K562 (cell line): ENCODE results near the gene TIMM9. TPM values are rescaled to one million over a fixed set of nuclear protein-coding genes. Genes with fewer than 3 reads are reported as not detected.

ENCODE experiments used
- ATAC-seq: fragments of 200-7000 bp; cut with Tn5 transposase; 3 replicates; pipeline ENCODE4 v1.9.1; 2020; ENCODE audit warnings: moderate library complexity
- BruUV-seq: library from RNA; stranded (reverse); fragments of 400-500 nt; replicated peaks from 2 replicates; lab custom pipeline; 2021; lab: Mats Ljungman, UMichigan
- CTCF ChIA-PET: fragments of 300-600 bp; formaldehyde crosslinking; extraction: SDS; loops from one replicate; lab custom pipeline; 2021; ENCODE audit warnings: low intra/inter-chr PET ratio; lab: Yijun Ruan, JAX
- POLR2A ChIA-PET: fragments of 300-600, 350-650 bp; sonication (Branson Sonifier 250); formaldehyde crosslinking; extraction: SDS; loops from one replicate; lab custom pipeline; 2021; ENCODE audit warnings: antibody characterized with exemption, inconsistent platforms; lab: Yijun Ruan, JAX
- DNase-seq, 4 experiments: peaks; one replicate each; pipeline versions ENCODE4 v3.0.0 to v3.0.0-alpha.2; 2011 to 2018; ENCODE audit warnings: low spot score in 3 of 4, mixed read lengths in 3 of 4; ENCODE audit errors: extremely low read depth in 1 of 4
- FAIRE-seq: peaks from 2 replicates; lab custom pipeline; 2011; peaks lifted over from hg19 to GRCh38; lab: Jason Lieb, UNC
- H2AFZ ChIP-seq: 2 replicates; pipeline ENCODE4 v1.6.0; 2011; ENCODE audit warnings: low read depth, low read length, control low read depth, inconsistent platforms
- H3K27ac ChIP-seq: fragments of 200-600 bp; 3 replicates; pipeline ENCODE4 v1.8.0; 2011; ENCODE audit warnings: low read depth, mild to moderate bottlenecking, control low read depth, inconsistent platforms, low read length, moderate library complexity, mixed read lengths; ENCODE audit errors: extremely low read depth
- H3K27me3 ChIP-seq, 2 experiments: fragments of 300-600 bp in 1 of 2; 2 replicates in 1 of 2; 3 replicates in 1 of 2; pipeline versions ENCODE4 v1.6.0 to v1.8.0; 2011; ENCODE audit warnings: inconsistent platforms in 2 of 2, low read length in 2 of 2, mild to moderate bottlenecking in 1 of 2, mixed read lengths in 1 of 2, moderate library complexity in 1 of 2; ENCODE audit not compliant: control insufficient read depth in 2 of 2, insufficient read depth in 2 of 2
- H3K36me3 ChIP-seq: fragments of 300-600 bp; 3 replicates; pipeline ENCODE4 v1.8.0; 2011; ENCODE audit warnings: mild to moderate bottlenecking, low read length, inconsistent platforms; ENCODE audit not compliant: control insufficient read depth, insufficient read depth
- H3K4me1 ChIP-seq, 2 experiments: fragments of 200-600 bp in 1 of 2; replicated peaks in 1 of 2; 2 replicates in 1 of 2; 3 replicates in 1 of 2; pipeline versions ENCODE4 v1.5.1 to v1.8.0; 2011; ENCODE audit warnings: inconsistent platforms in 2 of 2, low read length in 2 of 2, mild to moderate bottlenecking in 1 of 2, mixed read lengths in 1 of 2, moderate library complexity in 1 of 2; ENCODE audit not compliant: control insufficient read depth in 2 of 2, insufficient read depth in 2 of 2
- H3K4me2 ChIP-seq: 2 replicates; pipeline ENCODE4 v1.6.1; 2011; ENCODE audit warnings: low read length, control low read depth, inconsistent platforms, mixed read lengths; ENCODE audit not compliant: insufficient read depth
- H3K4me3 ChIP-seq: fragments of 200-600 bp; sonication (generic), shearing (Covaris generic); 2 replicates; pipeline ENCODE4 v1.5.1; 2016; ENCODE audit warnings: control low read depth, inconsistent platforms
- H3K79me2 ChIP-seq: fragments of 200-600 bp; 3 replicates; pipeline ENCODE4 v1.8.0; 2011; ENCODE audit warnings: low read length, inconsistent platforms; ENCODE audit not compliant: control insufficient read depth, insufficient read depth
- H3K9ac ChIP-seq, 2 experiments: 2 replicates each; pipeline versions ENCODE4 v1.6.0 to v1.6.1; 2011; ENCODE audit warnings: low read depth in 2 of 2, low read length in 2 of 2, control low read depth in 1 of 2, inconsistent platforms in 1 of 2, mild to moderate bottlenecking in 1 of 2, mixed read lengths in 1 of 2; ENCODE audit not compliant: insufficient read depth in 1 of 2
- H3K9me1 ChIP-seq: one replicate; pipeline ENCODE4 v1.6.0; 2011; ENCODE audit warnings: inconsistent platforms, mild to moderate bottlenecking, low read length, moderate library complexity; ENCODE audit not compliant: control insufficient read depth, insufficient read depth
- H3K9me3 ChIP-seq: replicated peaks from 2 replicates; pipeline ENCODE4 v1.5.1; 2011; ENCODE audit warnings: low read depth, low read length, inconsistent platforms; ENCODE audit not compliant: control insufficient read depth, insufficient read depth
- H4K20me1 ChIP-seq: replicated peaks from 2 replicates; pipeline ENCODE4 v1.6.1; 2011; ENCODE audit warnings: low read length, inconsistent platforms, mixed read lengths; ENCODE audit not compliant: control insufficient read depth, insufficient read depth
- BDP1 ChIP-seq: IDR thresholded peaks from 3 replicates; pipeline ENCODE4 v1.6.1; 2011; ENCODE audit not compliant: insufficient read length, insufficient read depth
- DIDO1 ChIP-seq: fragments of 450-650 bp; IDR thresholded peaks from 2 replicates; pipeline ENCODE4 v1.6.1; 2016; ENCODE audit warnings: low read depth, missing biosample characterization, missing genetic modification characterization
- RAD21 ChIP-seq, 2 experiments: fragments of 250-450 bp in 1 of 2; fragments of 450-650 bp in 1 of 2; sonication (Bioruptor Pico) in 1 of 2; formaldehyde crosslinking in 1 of 2; IDR thresholded peaks in 1 of 2; conservative IDR thresholded peaks in 1 of 2; 2 replicates each; pipeline versions ENCODE4 v1.4.0 to v1.8.0; 2020 to 2022; ENCODE audit warnings: mild to moderate bottlenecking in 2 of 2, moderate library complexity in 1 of 2
- SIN3B ChIP-seq: fragments of 450-650 bp; IDR thresholded peaks from 2 replicates; pipeline ENCODE4 v1.6.1; 2017; ENCODE audit warnings: low read depth, mild to moderate bottlenecking, moderate library complexity
- WGBS: fragments of 100-300 bp; shearing (Covaris generic); methylation state at CpG from one replicate; pipeline ENCODE4 v1.1.6; 2016; ENCODE audit warnings: low coverage, mixed read lengths; ENCODE audit not compliant: insufficient coverage; ENCODE audit errors: missing lambda C conversion rate; 5-methylcytosine and 5-hydroxymethylcytosine counted together
- in situ Hi-C: fragments of 300-500 bp; cut with MboI; formaldehyde crosslinking; loops from 4 replicates; pipeline ENCODE4 v1.15.0; 2018; ENCODE audit warnings: inconsistent platforms, mixed read lengths
- intact Hi-C: fragments of 100-400 bp; cut with micrococcal nuclease; formaldehyde crosslinking; loops from 2 replicates; pipeline ENCODE4 v1.14.2; 2022
- polyA plus RNA-seq, 8 experiments: library from polyadenylated mRNA; depleted of rRNA in 4 of 8; stranded (reverse) in 5 of 8; unstranded in 3 of 8; fragments of >200 nt; fragmentation: Nextera tagmentation in 2 of 8; fragmentation: Illumina TruSeq in 1 of 8; extraction: Ambion mirVana in 2 of 8; extraction: Trizol in 1 of 8; gene quantifications; 2 replicates each; pipeline versions ENCODE4 v1.2.1 to v1.2.3, GENCODE V29; 2011 to 2014; ENCODE audit warnings: inconsistent platforms in 1 of 8, missing spikeins in 1 of 8
- total RNA-seq, 7 experiments: library from RNA; depleted of rRNA in 6 of 7; stranded (reverse); fragments of >200 nt in 6 of 7; fragmentation: Illumina TruSeq in 2 of 7; extraction: Trizol in 2 of 7; gene quantifications; 2 replicates each; pipeline versions ENCODE4 v1.2.1 to v1.2.3, GENCODE V29; 2011 to 2021; ENCODE audit warnings: low replicate concordance in 1 of 7
- TF ChIP-seq, protein P1 (sequence below): fragments of 450-650 bp; IDR thresholded peaks from one replicate; pipeline ENCODE4 v1.6.1; 2018; ENCODE audit warnings: mild to moderate bottlenecking, moderate library complexity; ENCODE audit not compliant: partially characterized antibody
- TF ChIP-seq, protein P2 (sequence below), 3 experiments: IDR thresholded peaks in 2 of 3; conservative IDR thresholded peaks in 1 of 3; 2 replicates each; pipeline ENCODE4 v1.5.1; 2011 to 2012; ENCODE audit warnings: low read length in 3 of 3, mild to moderate bottlenecking in 3 of 3, control low read depth in 2 of 3, improper control_type of control experiment in 1 of 3, inconsistent platforms in 1 of 3, low read depth in 1 of 3, mixed read lengths in 1 of 3, moderate library complexity in 1 of 3; ENCODE audit not compliant: insufficient read depth in 2 of 3

Gene TIMM9
- total and polyA plus RNA-seq, 9 of the 15 experiments (the other 6 are each of a cell fraction or from before 2014, with no cell fraction given) = 28.0 to 101 (median 54.3) TPM

DNA sequence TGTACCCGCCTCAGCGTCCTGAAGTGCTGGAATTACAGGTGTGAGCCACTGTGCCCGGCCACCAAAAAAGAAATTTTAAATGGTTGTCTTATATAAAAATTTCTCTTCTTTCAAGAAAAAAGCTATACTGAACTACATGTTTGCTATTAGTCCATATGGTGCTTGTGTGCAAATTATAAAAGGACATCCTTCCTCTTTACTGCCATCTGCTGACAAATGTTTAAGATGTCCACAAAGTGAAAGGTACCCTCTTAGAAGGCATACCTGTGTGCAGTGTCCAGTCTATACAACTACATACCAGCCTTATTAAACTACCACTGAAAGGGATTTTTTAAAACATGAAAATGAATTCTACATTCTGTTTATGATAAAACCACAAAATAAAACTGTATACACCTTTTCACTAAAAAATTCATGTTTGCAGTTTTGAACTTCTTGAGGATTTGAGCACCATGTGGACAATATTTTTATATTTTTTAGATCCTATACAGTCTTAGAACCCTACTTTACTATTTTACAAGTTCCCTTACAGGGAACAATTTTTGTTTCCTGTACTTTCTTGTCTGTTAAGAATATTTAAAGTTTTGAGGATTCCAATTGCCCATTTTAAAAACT, 64.4 kb downstream of the TIMM9 start:
- 50% methylated on average over 2 of the region's 3 CpGs for WGBS
- H3K4me2 ChIP-seq = no peak overlapping the region
- peak; percentile 79 for ATAC-seq
- TF ChIP-seq, protein P1, sequence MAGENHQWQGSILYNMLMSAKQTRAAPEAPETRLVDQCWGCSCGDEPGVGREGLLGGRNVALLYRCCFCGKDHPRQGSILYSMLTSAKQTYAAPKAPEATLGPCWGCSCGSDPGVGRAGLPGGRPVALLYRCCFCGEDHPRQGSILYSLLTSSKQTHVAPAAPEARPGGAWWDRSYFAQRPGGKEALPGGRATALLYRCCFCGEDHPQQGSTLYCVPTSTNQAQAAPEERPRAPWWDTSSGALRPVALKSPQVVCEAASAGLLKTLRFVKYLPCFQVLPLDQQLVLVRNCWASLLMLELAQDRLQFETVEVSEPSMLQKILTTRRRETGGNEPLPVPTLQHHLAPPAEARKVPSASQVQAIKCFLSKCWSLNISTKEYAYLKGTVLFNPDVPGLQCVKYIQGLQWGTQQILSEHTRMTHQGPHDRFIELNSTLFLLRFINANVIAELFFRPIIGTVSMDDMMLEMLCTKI = no peak
- TF ChIP-seq RAD21 (CRISPR knock-in tag; conservative IDR thresholded peaks at IDR 0.05 in 1 of 2, IDR thresholded peaks at IDR 0.05 in 1 of 2) = peak in 1 of 2 experiments; percentile 30; a peak in 1 of 4 replicates
- TF ChIP-seq SIN3B = no peak
- TF ChIP-seq, protein P2, sequence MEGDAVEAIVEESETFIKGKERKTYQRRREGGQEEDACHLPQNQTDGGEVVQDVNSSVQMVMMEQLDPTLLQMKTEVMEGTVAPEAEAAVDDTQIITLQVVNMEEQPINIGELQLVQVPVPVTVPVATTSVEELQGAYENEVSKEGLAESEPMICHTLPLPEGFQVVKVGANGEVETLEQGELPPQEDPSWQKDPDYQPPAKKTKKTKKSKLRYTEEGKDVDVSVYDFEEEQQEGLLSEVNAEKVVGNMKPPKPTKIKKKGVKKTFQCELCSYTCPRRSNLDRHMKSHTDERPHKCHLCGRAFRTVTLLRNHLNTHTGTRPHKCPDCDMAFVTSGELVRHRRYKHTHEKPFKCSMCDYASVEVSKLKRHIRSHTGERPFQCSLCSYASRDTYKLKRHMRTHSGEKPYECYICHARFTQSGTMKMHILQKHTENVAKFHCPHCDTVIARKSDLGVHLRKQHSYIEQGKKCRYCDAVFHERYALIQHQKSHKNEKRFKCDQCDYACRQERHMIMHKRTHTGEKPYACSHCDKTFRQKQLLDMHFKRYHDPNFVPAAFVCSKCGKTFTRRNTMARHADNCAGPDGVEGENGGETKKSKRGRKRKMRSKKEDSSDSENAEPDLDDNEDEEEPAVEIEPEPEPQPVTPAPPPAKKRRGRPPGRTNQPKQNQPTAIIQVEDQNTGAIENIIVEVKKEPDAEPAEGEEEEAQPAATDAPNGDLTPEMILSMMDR (IDR thresholded peaks at IDR 0.05 in 2 of 3, conservative IDR thresholded peaks at IDR 0.05 in 1 of 3; ENCODE audit: insufficient read depth in 2 of 3, low read depth in 1 of 3, low read length in 3 of 3) = peak in 2 of 3 experiments; percentile 12 to 34; a peak in 2 of 6 replicates
- TF ChIP-seq BDP1 = no peak
- no peak for TF ChIP-seq DIDO1 (tag)
- CTCF ChIA-PET = interaction anchor here (0.6 to 2.8 kb wide), 2 partner anchors 255 to 1039 kb away, joined by 3 to 14 read pairs; no protein-coding TSS in a partner anchor
- in situ Hi-C loops = loop anchor here (25.0 kb wide), 1 partner anchor 251 kb away; no protein-coding TSS in a partner anchor
- no peaks in the 10 kb centered on the region for H3K79me2 ChIP-seq
- no peaks in the 10 kb centered on the region for H4K20me1 ChIP-seq
- no peak overlapping the region for H2AFZ ChIP-seq
- H3K27ac ChIP-seq = no peak overlapping the region
- H3K36me3 ChIP-seq = peaks cover 36% of the 10 kb centered on the region; the same call in 2 of the 3 replicates
- no peaks in the 10 kb centered on the region for H3K9me1 ChIP-seq
- H3K9ac ChIP-seq = no peak overlapping the region
- no peaks in the 10 kb centered on the region for H3K9me3 ChIP-seq
- BruUV-seq = no TSS peak
- no peak overlapping the region for H3K4me3 ChIP-seq
- intact Hi-C loops = loop anchor here (2.0 kb wide), 1 partner anchor 254 kb away; no protein-coding TSS in a partner anchor
- DNase-seq = peak in 3 of 4 experiments; percentile 4 to 16 (median 11)
- POLR2A ChIA-PET = no interaction called here
- peak; percentile 67 for FAIRE-seq
- H3K4me1 ChIP-seq = no peaks in the 10 kb centered on the region
- no peaks in the 10 kb centered on the region for H3K27me3 ChIP-seq
